Central memory CD4-positive, alpha-beta T cell (primary cell): ENCODE data around the gene FNDC5.

ENCODE experiments used
- DNase-seq: peaks from one replicate; pipeline ENCODE4 v3.0.0; 2022

Gene FNDC5

GRCh38 chr1:32883338-32884031, 12.8 kb upstream of the FNDC5 start:
- DNase-seq = no peak

- no peak for DNase-seq
These were observed 11.4 kb upstream of the FNDC5 start for GRCh38 chr1:32881871-32882850.

DNA sequence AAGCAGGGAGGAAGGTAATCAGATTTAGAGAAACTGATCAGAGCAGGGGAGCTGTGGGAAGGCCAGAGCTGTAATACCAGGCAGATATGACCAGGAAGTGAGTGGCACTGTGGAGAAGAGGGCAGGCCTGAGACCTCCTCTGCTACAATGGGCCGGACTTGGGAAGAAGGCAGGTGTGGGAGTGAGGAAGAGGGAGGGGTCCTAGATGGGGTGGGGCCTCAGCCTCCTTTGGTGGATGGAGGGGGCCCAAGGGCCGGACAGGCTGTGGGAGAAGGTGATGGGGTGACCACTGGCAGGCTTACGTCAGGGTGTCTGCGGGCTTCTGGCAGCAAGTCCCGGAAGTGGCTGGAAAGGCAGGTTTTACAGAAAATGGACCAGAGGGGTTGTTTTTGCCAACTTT, 10.6 kb upstream of the FNDC5 start:
- no peak for DNase-seq

GRCh38 chr1:32878637-32879041, 7.9 kb upstream of the FNDC5 start:
- DNase-seq = no peak

- no peak for DNase-seq
These were observed 7.5 kb upstream of the FNDC5 start for GRCh38 chr1:32878183-32878582.

DNA sequence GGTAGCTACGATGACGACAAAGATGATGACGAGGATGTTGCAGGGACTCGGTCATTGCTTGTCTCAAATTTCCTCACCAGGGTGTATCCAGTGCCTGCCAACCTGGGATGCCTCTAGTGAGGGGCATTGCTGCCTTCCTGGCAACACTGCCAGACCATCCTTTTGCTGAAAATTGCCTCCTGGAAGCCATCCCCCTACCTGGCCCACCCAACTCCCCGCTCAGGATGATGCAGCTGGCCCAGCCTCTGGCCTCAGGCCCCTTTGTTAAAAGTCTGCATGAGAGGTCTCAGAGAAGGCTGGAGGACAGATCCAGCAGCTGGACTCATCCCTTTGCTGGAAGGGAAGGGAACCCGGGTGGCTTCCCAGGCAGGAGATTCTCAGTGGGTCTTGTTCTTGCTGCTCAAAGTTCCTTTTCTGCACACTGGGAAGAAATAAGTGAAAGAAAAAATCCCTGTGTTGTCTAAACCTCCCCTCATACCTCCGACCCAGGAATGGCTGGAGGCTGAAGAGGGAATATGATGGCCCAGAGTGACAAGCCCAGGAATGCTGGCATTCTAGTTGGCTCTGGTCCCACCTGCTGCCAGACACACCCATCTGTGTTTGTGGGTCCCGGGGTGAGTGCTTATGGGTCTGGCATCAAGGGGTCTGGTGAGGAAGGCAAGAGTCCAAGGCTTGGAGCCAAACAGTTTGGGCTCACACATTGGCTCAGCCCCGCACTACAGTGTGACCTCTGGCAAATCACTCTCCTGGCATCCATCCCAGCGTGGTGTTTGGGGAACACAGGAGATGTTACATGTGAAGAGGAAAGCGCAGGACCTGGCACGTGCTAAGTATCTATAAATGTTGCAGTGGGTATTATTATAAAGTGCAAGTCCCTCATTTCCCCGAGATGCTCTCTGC, 6.7 kb upstream of the FNDC5 start:
- no peak for DNase-seq

GRCh38 chr1:32876341-32877210, 5.9 kb upstream of the FNDC5 start:
- peak; percentile 40 for DNase-seq

- no peak for DNase-seq
These were observed 4.4 kb upstream of the FNDC5 start for GRCh38 chr1:32874860-32875752.

DNA sequence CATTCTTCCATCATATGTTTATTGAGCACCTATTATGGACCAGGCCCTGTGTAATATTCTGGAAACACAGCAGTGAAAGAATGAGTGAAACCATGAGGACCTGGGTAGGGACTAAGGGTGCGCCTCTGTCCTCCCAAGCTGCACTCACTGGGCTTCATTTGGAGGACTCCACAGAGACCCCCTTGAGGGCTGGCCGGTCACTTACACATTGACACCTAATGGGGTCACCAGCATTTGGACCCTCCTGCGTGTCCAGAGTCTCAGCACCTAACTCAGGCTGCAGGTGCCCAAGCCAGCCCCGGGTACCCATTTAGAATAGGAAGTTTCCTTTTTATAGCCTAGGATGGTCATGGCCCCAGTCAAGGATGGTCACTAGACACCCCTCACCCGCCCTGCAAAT, 2.8 kb upstream of the FNDC5 start:
- no peak for DNase-seq

- no peak for DNase-seq
These were observed 1.4 kb upstream of the FNDC5 start for GRCh38 chr1:32872192-32872460.

- DNase-seq = no peak
These were observed 866 bp upstream of the FNDC5 start for GRCh38 chr1:32871364-32872191.

GRCh38 chr1:32869923-32870614, 643 bp downstream of the FNDC5 start:
- DNase-seq = no peak

DNA sequence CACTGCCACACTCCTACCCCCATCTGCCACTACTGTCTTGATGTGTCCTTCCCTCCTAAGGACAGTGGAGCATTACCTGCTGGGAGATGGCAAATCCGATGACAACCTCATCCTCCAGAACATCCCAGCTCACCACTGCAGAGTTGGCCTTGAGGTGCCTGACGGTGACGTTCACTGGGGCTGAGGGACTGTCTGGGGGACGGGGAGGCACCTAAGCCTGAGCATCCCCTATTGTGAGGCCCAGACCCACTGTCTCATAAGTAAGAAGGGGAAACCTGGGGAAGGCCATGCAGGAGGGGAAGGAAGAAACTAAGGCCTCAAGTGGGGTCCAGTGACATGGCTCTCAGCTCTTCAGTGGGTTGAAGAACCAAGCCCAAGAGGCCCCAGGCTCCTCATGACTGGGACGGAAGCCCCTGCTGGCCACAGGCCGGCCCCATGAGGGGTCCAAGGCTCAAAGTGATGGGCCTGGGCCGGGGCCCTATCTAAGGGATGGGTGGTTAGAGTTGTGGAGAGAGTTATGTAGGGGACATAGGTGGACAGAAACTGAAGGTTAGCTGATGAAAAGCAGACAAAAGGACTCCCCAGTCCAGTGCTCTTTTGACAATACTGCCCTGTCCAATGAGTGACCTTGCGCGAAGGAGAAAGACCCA, 1.8 kb downstream of the FNDC5 start:
- DNase-seq = no peak

- no peak for DNase-seq
These were observed 2.6 kb downstream of the FNDC5 start for GRCh38 chr1:32868085-32868484.

DNA sequence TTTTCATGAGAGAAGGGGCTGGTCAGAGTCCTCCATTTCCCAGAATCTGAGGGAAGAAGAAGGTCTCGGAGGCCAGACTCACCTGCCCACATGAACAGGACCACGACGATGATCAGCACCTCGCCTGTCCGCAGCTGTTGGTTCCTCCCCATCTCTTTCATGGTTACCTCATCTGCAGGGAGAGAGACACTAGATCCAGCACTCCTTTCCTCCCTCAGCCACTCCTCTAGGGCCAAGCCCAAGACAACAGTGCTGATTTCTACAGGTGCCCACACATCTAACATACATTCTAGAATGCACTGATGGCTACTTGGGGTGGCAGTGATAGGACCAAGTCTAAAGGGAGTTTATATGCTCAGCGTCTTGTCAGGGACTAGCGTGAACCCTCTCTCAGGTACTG, 3.0 kb downstream of the FNDC5 start:
- no peak for DNase-seq

DNA sequence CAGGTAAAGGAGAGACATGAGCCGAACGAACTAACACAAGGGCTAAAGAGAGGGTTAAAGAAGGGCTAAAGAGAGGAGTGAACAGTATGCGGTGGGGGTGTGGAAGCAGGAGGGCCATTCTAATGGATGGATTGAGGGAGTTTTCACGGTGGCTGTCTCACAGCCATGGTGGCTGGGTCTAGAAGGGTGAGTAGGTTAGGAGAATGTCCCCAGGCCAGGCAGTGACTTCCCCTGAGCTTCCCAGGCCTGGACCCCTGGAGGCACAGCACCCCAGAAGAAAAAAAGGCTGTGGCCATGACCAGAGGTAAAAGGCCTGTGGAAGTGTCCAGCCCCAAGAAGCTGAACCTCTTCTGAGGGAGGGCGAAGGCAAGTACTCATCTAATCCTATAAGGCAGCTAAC, 3.6 kb downstream of the FNDC5 start:
- DNase-seq = no peak

DNA sequence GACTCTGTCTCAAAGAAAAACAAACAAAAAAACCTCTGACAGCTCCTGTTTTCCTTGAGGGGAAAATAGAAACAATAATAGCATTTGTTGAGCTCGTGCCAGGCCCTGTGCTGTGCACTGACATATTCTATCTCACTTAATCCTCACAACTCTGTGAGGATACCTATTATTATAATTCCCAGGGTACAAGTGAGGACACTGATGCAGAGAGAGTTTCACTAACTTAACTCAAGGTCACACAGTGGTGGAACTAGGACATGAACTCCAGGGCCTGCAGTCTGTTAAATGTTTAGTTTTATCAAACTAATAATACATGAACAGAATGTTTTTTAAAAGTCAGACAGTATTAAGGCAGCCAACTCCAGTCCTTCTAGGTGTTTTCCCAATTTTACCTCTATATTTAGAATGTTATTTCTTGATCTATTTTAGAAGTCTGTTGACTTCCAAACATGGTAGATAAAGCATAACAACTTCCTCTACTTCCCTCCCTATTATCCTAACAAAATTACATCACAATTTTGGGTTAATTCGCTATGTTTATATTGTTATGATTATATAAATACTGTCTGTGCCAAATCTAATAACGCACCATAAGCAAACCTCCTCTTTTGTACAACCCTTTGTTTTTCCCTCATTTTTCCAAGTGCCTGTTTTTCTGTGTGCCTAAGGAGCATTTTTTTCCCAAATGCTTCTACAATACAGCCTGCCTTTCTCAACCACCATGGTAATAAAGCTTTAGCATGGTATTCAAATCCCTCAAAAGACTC, 4.9 kb downstream of the FNDC5 start:
- no peak for DNase-seq

DNA sequence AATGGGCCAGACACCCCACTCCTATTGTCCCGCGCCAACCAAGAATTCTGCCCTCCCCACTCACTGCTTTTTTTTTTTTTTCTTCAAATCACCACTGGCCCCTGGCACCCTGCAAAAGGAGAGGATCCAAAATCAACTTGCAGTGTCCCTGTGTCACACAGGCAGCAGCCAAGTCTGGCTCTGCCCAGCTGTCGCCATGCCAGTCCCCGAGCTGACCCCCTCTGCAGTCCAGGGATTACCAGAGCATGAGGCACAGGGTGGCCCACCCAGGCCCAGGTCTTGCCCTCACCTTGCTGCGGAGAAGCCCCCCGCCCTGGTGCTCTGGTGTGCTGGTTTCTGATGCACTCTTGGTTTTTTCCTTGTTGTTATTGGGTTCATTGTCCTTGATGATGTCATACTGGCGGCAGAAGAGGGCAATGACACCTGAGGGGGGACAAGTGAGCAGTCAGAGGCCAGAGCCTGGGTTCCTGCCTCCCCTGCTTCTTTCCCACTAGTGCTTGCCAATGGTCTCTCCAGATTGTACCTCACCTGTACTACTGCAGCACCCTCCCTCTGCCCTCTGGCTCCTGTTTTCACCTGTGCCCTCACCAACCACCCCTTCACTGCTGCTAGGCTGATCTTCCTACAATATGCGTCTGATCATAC, 6.2 kb downstream of the FNDC5 start:
- no peak for DNase-seq
